ENCODE results near the gene KIF20A.
A peak's percentile ranks its signal among the peaks of the same experiment; 100 is the strongest.
"Not testable (repeated sequence)": the region's sequence is repeated elsewhere in the genome, so short reads cannot be mapped to it uniquely, and the experiment has no call there.

KIF20A gene

DNA sequence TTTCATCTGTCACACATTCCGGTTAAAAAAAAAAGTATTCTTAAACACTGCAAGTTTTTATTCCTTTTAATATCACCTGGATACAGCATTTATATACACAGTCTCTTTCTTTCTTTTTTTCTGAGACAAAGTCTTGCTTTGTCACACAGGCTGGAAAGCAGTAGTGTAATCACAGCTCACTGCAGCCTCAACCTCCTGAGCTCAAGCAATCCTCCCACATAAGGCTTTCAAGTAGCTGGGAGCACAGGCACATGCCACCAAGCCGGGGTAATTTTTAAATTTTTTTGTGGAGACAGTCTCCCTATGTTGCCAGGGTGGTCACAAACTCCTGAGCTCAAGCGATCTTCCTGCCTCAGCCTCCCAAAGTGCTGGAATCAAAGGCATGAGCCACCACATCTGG lies 13.9 kb downstream of the KIF20A start:
- H3K4me3 ChIP-seq (ENCODE audit: low read depth, low read length), result no peak overlapping the region
- H3K4me1 ChIP-seq, result no peaks in the 10 kb centered on the region
- H3K27ac ChIP-seq, result no peak overlapping the region
- H3K36me3 ChIP-seq (ENCODE audit: control insufficient read depth, insufficient read depth, low read length), result no peaks in the 10 kb centered on the region
- no peak overlapping the region for H3K4me2 ChIP-seq (ENCODE audit: low read length)
- no peak overlapping the region for H3K9ac ChIP-seq
- no peak overlapping the region for H2AFZ ChIP-seq
- peaks cover 3% of the 10 kb centered on the region for H3K79me2 ChIP-seq
- no peaks in the 10 kb centered on the region for H3K9me3 ChIP-seq (ENCODE audit: control insufficient read depth, low read length)
- TF ChIP-seq, protein P1, sequence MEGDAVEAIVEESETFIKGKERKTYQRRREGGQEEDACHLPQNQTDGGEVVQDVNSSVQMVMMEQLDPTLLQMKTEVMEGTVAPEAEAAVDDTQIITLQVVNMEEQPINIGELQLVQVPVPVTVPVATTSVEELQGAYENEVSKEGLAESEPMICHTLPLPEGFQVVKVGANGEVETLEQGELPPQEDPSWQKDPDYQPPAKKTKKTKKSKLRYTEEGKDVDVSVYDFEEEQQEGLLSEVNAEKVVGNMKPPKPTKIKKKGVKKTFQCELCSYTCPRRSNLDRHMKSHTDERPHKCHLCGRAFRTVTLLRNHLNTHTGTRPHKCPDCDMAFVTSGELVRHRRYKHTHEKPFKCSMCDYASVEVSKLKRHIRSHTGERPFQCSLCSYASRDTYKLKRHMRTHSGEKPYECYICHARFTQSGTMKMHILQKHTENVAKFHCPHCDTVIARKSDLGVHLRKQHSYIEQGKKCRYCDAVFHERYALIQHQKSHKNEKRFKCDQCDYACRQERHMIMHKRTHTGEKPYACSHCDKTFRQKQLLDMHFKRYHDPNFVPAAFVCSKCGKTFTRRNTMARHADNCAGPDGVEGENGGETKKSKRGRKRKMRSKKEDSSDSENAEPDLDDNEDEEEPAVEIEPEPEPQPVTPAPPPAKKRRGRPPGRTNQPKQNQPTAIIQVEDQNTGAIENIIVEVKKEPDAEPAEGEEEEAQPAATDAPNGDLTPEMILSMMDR (IDR thresholded peaks at IDR 0.05), result no peak
- no peaks in the 10 kb centered on the region for H3K27me3 ChIP-seq (ENCODE audit: control insufficient read depth, insufficient read depth, low read length)

DNA sequence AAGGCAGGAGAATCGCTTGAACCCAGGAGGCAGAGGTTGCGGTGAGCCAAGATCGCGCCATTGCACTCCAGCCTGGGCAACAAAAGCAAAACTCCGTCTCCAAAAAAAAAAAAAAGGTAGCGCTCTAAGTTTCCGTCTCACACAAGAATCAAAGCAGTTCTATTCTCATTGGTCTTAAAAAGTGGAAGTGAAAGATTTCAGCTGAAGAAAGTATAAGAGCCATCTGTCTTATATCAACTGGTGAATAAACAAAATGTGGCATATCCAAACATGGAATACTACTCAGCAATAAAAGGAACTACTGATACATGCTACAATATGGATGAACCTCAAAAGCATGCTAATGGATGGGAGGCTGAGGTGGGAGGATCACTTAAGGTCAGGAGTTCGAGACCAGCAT lies 14.9 kb downstream of the KIF20A start:
- not testable (repeated sequence) for H3K27ac ChIP-seq; H3K9ac ChIP-seq; H2AFZ ChIP-seq; H3K79me2 ChIP-seq; H3K4me3 ChIP-seq (ENCODE audit: low read depth, low read length); H3K36me3 ChIP-seq (ENCODE audit: control insufficient read depth, insufficient read depth, low read length); H3K4me2 ChIP-seq (ENCODE audit: low read length); H3K9me3 ChIP-seq (ENCODE audit: control insufficient read depth, low read length); H3K4me1 ChIP-seq; H3K27me3 ChIP-seq (ENCODE audit: control insufficient read depth, insufficient read depth, low read length)

GRCh38 chr5:138210985-138211384 lies 32.1 kb downstream of the KIF20A start:
- no peak overlapping the region for H3K4me3 ChIP-seq (ENCODE audit: low read depth, low read length)
- H3K4me1 ChIP-seq, result no peaks in the 10 kb centered on the region
- TF ChIP-seq, protein P1 (IDR thresholded peaks at IDR 0.05), result no peak
- H3K27me3 ChIP-seq (ENCODE audit: control insufficient read depth, insufficient read depth, low read length), result no peaks in the 10 kb centered on the region
- no peak overlapping the region for H2AFZ ChIP-seq
- no peaks in the 10 kb centered on the region for H3K36me3 ChIP-seq (ENCODE audit: control insufficient read depth, insufficient read depth, low read length)
- H3K79me2 ChIP-seq, result peaks cover 35% of the 10 kb centered on the region
- no peak overlapping the region for H3K27ac ChIP-seq
- no peaks in the 10 kb centered on the region for H3K9me3 ChIP-seq (ENCODE audit: control insufficient read depth, low read length)
- H3K4me2 ChIP-seq (ENCODE audit: low read length), result no peak overlapping the region
- no peak overlapping the region for H3K9ac ChIP-seq

- Histone ChIP-seq H3K4me2 (ENCODE audit: low read length) (peak overlapping the region; percentile 91), H3K4me3 (ENCODE audit: low read depth, low read length) (peak overlapping the region; percentile 86), H3K9me3 (ENCODE audit: control insufficient read depth, low read length) (no peaks in the 10 kb centered on the region), H2AFZ (peak overlapping the region; percentile 88), H3K27me3 (ENCODE audit: control insufficient read depth, insufficient read depth, low read length) (no peaks in the 10 kb centered on the region), H3K79me2 (peaks cover 35% of the 10 kb centered on the region), H3K27ac (peak overlapping the region; percentile 58), H3K36me3 (ENCODE audit: control insufficient read depth, insufficient read depth, low read length) (no peaks in the 10 kb centered on the region), H3K9ac (peak overlapping the region; percentile 22), H3K4me1 (no peaks in the 10 kb centered on the region)
- TF ChIP-seq, protein P1 (IDR thresholded peaks at IDR 0.05), result no peak
These were observed 33.9 kb downstream of the KIF20A start for GRCh38 chr5:138212828-138213160.

DNA sequence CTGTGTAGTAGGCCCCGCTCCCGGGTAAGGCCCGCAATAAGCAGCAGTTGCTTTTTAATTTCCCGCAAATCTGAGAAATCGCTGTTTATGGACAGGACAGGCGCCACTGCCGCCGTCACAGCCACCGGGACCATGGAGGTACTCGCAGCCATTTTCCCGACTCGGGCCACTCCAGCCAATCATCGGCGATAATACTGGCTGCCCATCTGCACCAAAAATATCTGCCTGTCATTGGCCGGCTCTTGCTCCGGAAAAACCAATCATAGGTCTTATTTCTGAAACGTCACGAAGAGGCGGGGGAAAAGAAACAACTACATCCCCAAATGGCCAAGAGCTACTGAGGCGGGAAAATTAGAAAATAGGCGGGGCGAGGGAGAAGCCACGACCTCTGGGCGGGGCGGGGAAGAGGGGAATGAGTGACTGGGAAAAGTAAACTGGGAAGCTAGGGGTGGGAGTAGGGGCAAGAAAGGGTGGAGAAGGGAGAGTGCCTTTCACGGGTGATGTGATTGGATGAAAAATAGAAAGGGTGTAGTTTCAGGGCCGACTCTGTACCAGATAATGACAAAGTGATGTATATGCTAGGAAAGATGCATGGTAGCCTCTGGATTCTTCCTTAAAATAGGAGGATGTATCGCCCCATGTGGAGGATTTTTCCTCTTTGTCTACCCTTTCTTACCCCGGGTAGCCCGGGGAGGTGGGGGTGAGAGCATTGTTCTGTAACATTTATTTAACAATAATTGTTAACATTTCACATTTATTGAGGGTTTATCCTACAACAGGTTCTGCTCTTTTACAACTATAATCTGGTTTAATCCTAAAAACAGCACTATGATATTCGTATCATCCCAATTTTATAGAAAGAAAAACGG lies 34.5 kb downstream of the KIF20A start, which contains the start of gene CDC23:
TSS of gene CDC23 (minus strand) at position 163 of the 869 bp plus-strand sequence. CDS start at position 152, 11 bp downstream.
- Histone ChIP-seq H2AFZ (peak within 1 kb of the TSS; percentile 88), H3K4me3 (ENCODE audit: low read depth, low read length) (peak within 1 kb of the TSS; percentile 86), H3K4me2 (ENCODE audit: low read length) (peak within 1 kb of the TSS; percentile 91), H3K27ac (peak within 1 kb of the TSS; percentile 58), H3K4me1 (no peaks in the 10 kb centered on the region), H3K79me2 (peaks cover 29% of the 10 kb centered on the region), H3K9me3 (ENCODE audit: control insufficient read depth, low read length) (no peaks in the 10 kb centered on the region), H3K36me3 (ENCODE audit: control insufficient read depth, insufficient read depth, low read length) (no peaks in the 10 kb centered on the region), H3K27me3 (ENCODE audit: control insufficient read depth, insufficient read depth, low read length) (no peaks in the 10 kb centered on the region), H3K9ac (peak within 1 kb of the TSS; percentile 22)
- TF ChIP-seq, protein P1 (IDR thresholded peaks at IDR 0.05), result no peak

Data from parathyroid adenoma (tissue), 2 donors.